Left kidney (tissue), 8 donors: ENCODE measurements around the gene ELP2. TPM values are rescaled to one million over a fixed set of nuclear protein-coding genes. Genes with fewer than 3 reads are reported as not detected.
"Not testable (repeated sequence)": the region's sequence is repeated elsewhere in the genome, so short reads cannot be mapped to it uniquely, and the experiment has no call there.

Source experiments
- DNase-seq: peaks from one replicate; pipeline ENCODE4 v3.0.0-alpha.2; 2013
- long read RNA-seq, 8 donors: transcript quantifications; one replicate each; lab custom pipeline, GENCODE V29; 2026
- polyA plus RNA-seq: library from polyadenylated mRNA; unstranded; fragments of 120-200 nt; gene quantifications from one replicate; pipeline ENCODE4 v1.2.1, GENCODE V29; 2013; ENCODE audit not compliant: insufficient read length

The ELP2 gene
- 150 TPM for polyA plus RNA-seq
- long read RNA-seq, donor 1, full-length matches to known transcripts, result 16 of 24 reads
- long read RNA-seq, donor 1, partial matches to known transcripts, result 8 of 24 reads
- long read RNA-seq, donor 1, other reads (novel, unspliced or antisense), result 0 of 24 reads
- long read RNA-seq, donor 2, full-length matches to known transcripts, result 16 of 16 reads
- long read RNA-seq, donor 2, partial matches to known transcripts, result 0 of 16 reads
- long read RNA-seq, donor 2, other reads (novel, unspliced or antisense), result 0 of 16 reads
- long read RNA-seq, donor 3, full-length matches to known transcripts, result 15 of 27 reads
- long read RNA-seq, donor 3, partial matches to known transcripts, result 12 of 27 reads
- long read RNA-seq, donor 3, other reads (novel, unspliced or antisense), result 0 of 27 reads
- long read RNA-seq, donor 4, partial matches to known transcripts, result 0 of 5 reads
- long read RNA-seq, donor 4, other reads (novel, unspliced or antisense), result 0 of 5 reads
- long read RNA-seq, donor 5, full-length matches to known transcripts, result 20 of 20 reads
- long read RNA-seq, donor 5, partial matches to known transcripts, result 0 of 20 reads
- long read RNA-seq, donor 5, other reads (novel, unspliced or antisense), result 0 of 20 reads
- long read RNA-seq, donor 6, full-length matches to known transcripts, result 12 of 12 reads
- long read RNA-seq, donor 6, partial matches to known transcripts, result 0 of 12 reads
- long read RNA-seq, donor 6, other reads (novel, unspliced or antisense), result 0 of 12 reads
- long read RNA-seq, donor 7, full-length matches to known transcripts, result 24 of 24 reads
- long read RNA-seq, donor 7, partial matches to known transcripts, result 0 of 24 reads
- long read RNA-seq, donor 7, other reads (novel, unspliced or antisense), result 0 of 24 reads
- long read RNA-seq, donor 8, full-length matches to known transcripts, result 8 of 8 reads
- long read RNA-seq, donor 8, partial matches to known transcripts, result 0 of 8 reads
- long read RNA-seq, donor 8, other reads (novel, unspliced or antisense), result 0 of 8 reads

- DNase-seq, result peak; percentile 95
These were observed at the start of gene ELP2, which contains the start of gene SLC39A6 for GRCh38 chr18:36129300-36130038. ELP2 (plus strand) TSS chr18:36129899; CDS start chr18:36129934, 35 bp downstream. SLC39A6 (minus strand) TSS chr18:36129340; CDS start chr18:36127007, 2,333 bp downstream.

DNA sequence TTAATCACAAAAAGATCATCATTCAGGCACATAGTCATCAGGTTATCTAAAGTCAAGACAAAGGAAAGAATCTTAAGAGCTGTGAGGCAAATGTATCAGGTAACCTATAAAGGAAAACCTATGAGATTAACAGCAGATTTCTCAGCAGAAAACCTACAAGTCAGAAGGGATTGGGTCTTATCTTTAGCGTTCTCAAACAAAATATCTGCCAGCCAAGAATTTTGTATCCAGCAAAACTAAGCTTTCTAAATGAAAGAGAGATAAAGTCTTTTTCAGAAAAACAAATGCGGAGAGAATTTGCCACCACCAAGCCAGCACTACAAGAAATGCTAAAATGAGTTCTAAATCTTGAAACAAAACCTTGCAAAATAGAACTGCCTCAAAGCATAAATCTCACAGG, 48.6 kb upstream of the ELP2 start:
- DNase-seq, result not testable (repeated sequence)

DNA sequence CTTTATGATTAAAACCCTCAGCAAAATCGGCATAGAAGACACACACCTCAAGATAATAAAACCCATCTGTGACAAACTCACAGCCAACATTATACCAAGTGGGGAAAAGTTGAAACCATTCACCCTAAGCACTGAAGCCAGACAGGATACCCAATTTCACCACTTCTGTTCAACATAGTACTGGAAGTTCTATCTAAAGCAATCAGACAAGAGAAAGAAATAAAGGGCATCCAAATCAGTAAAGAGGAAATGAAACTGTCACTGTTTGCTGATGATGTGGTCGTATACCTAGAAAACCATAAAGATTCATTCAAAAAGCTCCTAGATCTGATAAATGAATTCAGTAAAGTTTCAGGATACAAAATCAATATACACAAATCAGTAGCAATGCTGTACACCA, 46.0 kb upstream of the ELP2 start:
- no peak for DNase-seq

DNA sequence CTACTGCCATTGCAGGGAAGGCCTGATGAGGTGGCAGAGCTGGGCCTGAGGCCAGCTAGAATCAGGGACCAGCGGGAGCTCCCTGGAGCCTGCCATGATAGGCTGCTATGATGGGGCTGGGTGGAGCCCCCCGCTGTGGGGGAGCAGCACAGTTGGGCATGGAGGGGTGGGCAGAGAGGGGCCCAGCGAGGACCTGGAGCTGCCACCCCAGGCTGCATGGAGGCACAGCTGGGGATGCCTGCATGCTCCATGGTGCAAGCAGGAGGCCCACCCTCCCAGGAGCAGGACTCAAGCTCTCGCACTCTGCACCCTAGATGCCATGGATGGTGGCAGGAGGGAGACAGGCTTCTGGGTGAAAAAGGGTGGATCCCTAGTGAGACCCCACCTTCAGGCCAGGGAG, 44.5 kb upstream of the ELP2 start:
- DNase-seq, result no peak

GRCh38 chr18:36086186-36086585, 43.5 kb upstream of the ELP2 start:
- no peak for DNase-seq

DNA sequence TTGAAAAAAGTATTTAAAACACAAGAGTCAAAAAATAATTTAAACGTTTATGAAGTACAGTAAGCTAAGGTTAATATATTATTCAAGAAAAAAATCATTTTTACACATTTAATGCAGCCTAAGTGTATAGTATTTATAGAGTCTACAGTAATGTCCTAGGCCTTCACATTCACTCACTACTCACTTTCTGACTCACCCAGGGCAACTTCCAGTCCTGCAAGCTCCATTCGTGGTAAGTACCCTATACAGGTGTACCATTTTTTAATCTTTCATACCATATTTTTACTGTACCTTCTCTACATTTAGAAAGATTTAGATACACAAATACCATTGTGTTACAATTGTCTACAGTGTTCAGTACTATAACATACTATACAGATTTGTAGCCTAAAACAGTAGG, 41.4 kb upstream of the ELP2 start:
- no peak for DNase-seq

GRCh38 chr18:36089001-36089400, 40.7 kb upstream of the ELP2 start:
- DNase-seq, result no peak

DNA sequence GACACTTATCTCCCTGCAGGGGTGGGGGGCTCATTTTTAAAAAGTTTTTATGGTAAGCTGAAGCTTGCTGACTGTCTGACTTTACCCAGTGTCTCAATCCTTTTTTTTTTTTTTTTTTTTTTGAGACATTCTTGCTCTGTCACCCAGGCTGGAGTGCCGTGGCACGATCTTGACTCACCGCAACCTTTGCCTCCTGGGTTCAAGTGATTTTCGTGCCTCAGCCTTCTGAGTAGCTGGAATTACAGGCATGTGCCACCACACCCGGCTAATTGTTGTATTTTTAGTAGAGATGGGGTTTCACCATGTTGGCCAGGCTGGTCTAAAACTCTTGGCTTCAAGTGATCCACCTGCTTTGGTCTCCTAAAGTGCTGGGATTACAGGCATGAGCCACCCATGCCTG, 37.6 kb upstream of the ELP2 start:
- DNase-seq, result not testable (repeated sequence)

DNA sequence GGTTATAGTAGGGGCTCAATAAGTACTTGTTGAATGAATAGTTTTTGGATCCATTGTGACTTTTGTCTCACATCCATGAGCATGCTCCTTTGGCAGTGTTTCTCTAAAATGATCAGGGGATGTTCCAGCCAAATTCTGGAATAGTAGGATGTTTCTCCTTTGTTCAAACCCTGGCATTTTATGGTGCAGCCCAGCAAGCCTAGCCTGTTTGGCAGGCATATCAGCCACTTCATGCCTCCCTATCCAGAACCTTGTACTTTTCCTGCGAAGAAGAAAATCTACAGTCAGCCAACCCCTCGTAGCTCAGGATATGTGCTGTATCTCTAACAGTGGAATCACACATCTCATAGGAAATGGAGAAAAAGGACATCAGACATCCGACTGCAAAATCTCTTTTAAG, 35.3 kb upstream of the ELP2 start:
- DNase-seq, result no peak

GRCh38 chr18:36095936-36096519, 33.7 kb upstream of the ELP2 start:
- peak; percentile 25 for DNase-seq

- DNase-seq, result no peak
These were observed 32.7 kb upstream of the ELP2 start for GRCh38 chr18:36096955-36097354.

GRCh38 chr18:36099311-36099710, 30.4 kb upstream of the ELP2 start:
- DNase-seq, result no peak

- DNase-seq, result no peak
These were observed 27.8 kb upstream of the ELP2 start for GRCh38 chr18:36101943-36102342.

DNA sequence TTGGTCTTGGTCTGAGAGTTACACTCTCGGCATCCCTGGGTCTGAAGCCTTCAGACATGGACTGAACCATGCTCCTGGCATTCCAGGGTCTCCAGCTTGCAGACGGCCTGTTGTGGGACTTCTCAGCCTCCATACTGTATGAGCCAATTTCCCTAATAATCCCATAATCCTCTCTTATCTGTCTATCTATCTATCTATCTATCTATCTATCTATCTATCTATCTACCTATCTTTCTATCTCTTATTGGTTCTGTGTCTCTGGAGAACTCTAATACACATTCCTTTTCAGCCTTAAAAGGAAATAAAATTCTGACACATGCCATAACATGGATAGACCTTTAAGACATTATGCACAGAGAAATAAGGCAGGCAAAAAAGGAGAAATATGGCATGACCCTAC, 24.9 kb upstream of the ELP2 start:
- DNase-seq, result no peak

- DNase-seq, result no peak
These were observed 22.2 kb upstream of the ELP2 start for GRCh38 chr18:36107477-36107876.

- DNase-seq, result no peak
These were observed 21.5 kb upstream of the ELP2 start for GRCh38 chr18:36108196-36108595.

- no peak for DNase-seq
These were observed 21.1 kb upstream of the ELP2 start for GRCh38 chr18:36108601-36109000.

- DNase-seq, result no peak
These were observed 20.0 kb upstream of the ELP2 start for GRCh38 chr18:36109737-36110136.

GRCh38 chr18:36112302-36112701, 17.4 kb upstream of the ELP2 start:
- no peak for DNase-seq

- no peak for DNase-seq
These were observed 15.4 kb upstream of the ELP2 start for GRCh38 chr18:36114251-36114650.

GRCh38 chr18:36114738-36115137, 15.0 kb upstream of the ELP2 start:
- no peak for DNase-seq

DNA sequence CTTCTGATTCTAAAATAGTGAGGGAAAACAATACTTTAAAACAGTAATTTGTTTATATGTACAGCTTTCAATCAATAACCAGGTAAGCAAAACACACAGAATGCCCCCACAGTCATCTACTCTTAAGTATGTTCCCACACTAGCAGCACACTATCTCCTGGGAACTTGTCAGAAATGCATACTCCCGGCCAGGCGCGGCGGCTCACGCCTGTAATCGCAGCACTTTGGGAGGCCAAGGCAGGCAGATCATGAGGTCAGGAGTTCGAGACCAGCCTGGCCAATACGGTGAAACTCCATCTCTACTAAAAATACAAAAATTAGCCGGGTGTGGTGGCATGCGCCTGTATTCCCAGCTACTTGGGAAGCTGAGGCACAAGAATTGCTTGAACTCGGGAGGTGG, 12.9 kb upstream of the ELP2 start:
- DNase-seq, result not testable (repeated sequence)
